Right ventricle myocardium superior (tissue), 1 donor: Measurements from ENCODE around the gene AKAP11. TPM values are rescaled to one million over a fixed set of nuclear protein-coding genes. Genes with fewer than 3 reads are reported as not detected.

Experiments
- ATAC-seq: fragments of 200-7000 bp; cut with Tn5 transposase; one replicate; pipeline ENCODE4 v1.9.1; 2020; ENCODE audit warnings: mild to moderate bottlenecking; ENCODE audit not compliant: poor library complexity
- DNase-seq: peaks from one replicate; pipeline ENCODE4 v3.0.0-alpha.2; 2020
- intact Hi-C: fragments of 100-400 bp; cut with DNase I; formaldehyde crosslinking; loops from one replicate; pipeline ENCODE4 v1.11.2; 2022
- total RNA-seq: library from RNA; stranded (reverse); fragmentation: NEBNext Ultra II Directional; extraction: Animal tissue kit (Norgen Biotek cat#: 25700); gene quantifications from one replicate; pipeline ENCODE4 v1.2.1, GENCODE V29; 2021
- donor health status: DM: no; HTN: yes; CAD: no; lungs with severe emphysema.

Gene AKAP11
- total RNA-seq, 1 donor from 2014 or later, result 20.7 TPM

GRCh38 chr13:42320375-42320787 lies 48.4 kb downstream of the AKAP11 start:
- DNase-seq, result no peak
- intact Hi-C loops, result no loop called here
- no peak for ATAC-seq

DNA sequence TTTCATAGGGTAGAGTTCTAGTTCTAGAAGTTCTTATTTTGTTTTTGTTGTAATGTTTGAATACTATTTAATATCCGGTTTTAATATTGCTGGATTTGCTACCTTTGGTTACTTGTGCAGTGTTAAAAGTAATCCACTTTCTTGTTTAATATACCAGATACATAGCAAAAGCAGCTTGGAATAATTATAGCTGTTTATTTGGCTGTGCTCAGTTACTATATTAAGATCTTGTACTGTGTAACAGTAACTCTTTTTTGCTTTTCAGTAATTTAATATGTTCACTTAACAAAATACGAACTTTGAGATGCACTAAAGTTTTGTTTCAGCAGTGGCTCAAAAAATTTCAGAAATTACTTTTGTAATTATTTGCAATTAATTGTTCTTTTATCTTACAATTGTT lies 50.9 kb downstream of the AKAP11 start:
- DNase-seq, result no peak
- intact Hi-C loops, result no loop called here
- no peak for ATAC-seq

DNA sequence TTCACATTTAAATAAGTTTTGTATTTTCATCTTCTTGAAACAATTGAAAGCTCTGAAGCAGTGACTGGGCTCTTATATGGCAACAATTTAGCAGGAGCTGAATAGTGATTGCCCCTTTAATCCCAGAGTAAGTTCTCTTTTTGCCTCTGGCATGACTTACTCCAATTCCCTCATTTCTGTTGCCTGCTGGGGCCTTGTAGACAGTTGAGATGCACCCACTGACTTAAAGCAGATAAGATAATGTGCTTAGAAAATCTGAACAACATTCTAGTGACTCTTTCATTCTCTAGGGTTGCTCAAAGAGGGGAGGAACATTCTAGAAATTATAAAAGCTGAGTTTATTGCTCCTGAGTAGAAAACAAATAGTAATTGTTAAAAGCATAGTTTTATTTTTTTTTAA lies 52.8 kb downstream of the AKAP11 start:
- ATAC-seq, result no peak
- intact Hi-C loops, result no loop called here

GRCh38 chr13:42327725-42328124 lies 55.8 kb downstream of the AKAP11 start:
- intact Hi-C loops, result no loop called here
- DNase-seq (no peak), ATAC-seq (no peak)

More for the DNA sequence above, 52.8 kb downstream of the AKAP11 start:
- no peak for DNase-seq

DNA sequence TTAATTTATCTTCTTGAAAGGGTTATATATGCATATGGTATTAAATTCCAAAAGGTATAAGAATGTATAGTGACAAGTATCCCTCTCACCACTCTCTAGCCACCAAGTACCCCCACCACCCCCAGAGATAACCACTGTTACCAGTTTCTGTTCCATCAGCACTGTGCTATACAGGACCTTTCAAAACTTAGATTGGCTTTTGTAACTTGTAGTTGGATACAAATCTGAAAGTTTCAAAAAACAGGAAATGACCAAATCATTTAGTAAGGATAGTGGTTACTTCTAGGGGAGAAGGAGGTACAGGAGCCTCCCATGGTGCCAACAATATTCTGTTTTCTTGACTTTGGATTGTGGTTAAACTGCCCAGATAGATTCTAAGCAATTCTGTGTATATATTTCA lies 56.7 kb downstream of the AKAP11 start:
- ATAC-seq, result no peak
- intact Hi-C loops, result no loop called here
- DNase-seq, result no peak

- intact Hi-C loops, result no loop called here
- ATAC-seq (no peak), DNase-seq (no peak)
These were observed 57.3 kb downstream of the AKAP11 start for GRCh38 chr13:42329239-42329638.

DNA sequence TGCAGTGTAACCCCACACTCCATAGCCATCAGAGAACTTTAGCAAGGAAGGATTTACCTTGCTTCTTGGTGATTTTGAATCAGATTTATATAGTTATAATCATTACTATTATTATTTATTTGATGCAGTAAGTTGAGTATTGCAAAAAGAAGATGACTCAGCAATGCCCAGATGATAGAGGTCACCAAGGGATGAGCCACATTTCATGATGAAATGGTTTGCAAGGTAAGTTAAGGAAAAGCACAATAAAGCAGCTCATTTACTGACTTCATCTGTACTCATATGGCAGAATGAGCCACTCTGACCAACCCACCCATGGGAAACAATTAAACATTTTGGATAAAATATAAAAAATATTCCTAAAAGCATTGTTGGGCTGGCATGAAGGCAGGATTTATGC lies 59.1 kb downstream of the AKAP11 start:
- DNase-seq (no peak), ATAC-seq (no peak)
- intact Hi-C loops, result no loop called here

DNA sequence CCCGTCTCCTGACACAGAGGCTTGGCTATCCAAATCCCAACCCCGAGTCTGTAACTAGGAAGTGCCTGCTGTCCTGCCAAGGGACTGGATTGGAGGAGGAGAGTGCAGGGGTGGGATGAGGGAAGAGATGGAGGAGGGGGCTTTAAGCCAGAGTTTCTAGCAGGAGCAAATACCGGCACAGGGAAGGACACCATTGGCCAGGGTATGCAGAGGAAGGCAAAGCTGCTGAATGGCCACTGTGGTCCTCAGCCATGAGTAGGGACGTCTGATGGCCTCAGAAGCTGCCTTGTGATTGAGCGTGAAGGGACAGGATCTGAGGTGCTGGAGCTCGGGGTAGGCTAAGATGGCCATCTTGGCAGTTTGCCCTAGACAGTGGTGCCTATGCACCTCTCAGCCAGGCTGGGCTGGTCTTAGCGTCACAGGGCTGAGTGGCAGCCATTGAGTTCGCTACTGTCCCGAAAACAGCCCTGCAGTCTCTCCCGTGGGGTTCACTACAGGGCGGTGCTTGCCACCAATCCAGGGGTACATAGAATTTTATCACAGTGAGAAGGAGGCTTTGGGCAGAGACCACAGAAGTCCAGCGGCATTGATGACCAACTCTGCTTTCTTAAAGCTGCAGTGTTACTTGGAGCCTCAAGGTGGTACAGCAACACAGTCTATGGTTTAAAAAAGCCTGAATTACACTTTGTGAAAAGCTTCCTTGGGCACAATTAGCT lies 61.8 kb downstream of the AKAP11 start:
- intact Hi-C loops, result no loop called here
- no peak for ATAC-seq
- DNase-seq, result no peak

- ATAC-seq, result no peak
- DNase-seq, result no peak
- intact Hi-C loops, result no loop called here
These were observed 62.4 kb downstream of the AKAP11 start for GRCh38 chr13:42334329-42334706.

- no peak for DNase-seq
- intact Hi-C loops, result no loop called here
- ATAC-seq, result no peak
These were observed 66.1 kb downstream of the AKAP11 start for GRCh38 chr13:42337808-42338600.

DNA sequence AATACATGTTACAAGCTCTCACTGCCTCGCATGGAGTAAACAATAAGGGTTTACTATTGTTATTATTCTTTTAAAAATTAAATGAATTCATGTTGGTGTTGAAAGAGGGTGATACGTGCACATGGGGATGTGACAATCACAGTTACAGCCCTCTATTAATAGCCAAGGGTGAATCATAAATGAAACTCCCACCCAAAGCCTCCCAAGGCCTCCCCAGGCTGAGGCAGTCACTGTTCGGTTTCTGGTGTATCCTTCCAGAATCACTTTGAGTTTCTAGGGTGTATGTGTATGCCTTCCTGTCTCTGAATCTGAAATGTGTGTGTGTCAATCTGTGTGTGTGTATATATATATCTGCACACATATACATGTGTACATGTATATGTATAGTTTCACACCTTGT lies 73.4 kb downstream of the AKAP11 start:
- ATAC-seq, result no peak
- intact Hi-C loops, result no loop called here
- DNase-seq, result no peak

DNA sequence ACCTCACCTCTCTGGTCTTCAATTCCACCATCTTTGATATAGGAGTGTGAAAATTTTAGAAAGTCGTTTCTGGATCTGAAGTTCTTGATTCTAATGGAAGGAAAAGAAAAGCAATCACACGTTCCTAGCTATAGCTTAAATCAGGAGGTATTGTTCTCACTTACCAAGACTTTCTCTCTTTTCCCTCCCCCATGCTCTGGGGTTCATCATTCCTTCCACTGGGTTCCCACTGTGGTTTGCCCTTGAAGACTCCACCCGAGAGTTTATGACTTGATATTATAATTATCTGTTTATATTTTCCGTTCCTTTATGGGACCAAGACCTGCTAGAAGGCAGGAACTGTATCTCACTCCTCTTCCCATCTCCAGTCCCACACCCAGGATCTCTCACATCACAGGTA lies 76.6 kb downstream of the AKAP11 start:
- no peak for ATAC-seq
- DNase-seq, result no peak
- intact Hi-C loops, result no loop called here

DNA sequence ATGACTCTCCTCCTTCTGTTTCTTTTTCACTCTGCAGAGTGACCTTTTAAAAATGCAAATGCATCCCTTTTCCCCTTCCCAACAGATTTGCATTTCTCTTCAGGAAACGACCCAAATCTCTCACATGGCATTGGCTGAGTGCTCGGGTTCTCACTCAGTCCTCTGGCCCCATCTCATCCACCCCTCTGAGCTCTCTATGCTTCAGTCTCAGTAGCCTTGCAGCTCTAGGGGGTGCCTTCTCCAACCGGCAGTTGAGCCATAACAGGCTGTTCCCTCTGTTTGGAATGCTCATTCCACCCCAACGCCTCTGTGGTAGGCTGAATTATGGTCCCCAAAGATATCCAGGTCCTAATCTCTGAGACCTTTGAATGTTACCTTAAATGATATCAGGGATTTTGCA lies 78.2 kb downstream of the AKAP11 start:
- intact Hi-C loops, result no loop called here
- no peak for DNase-seq
- ATAC-seq, result no peak

GRCh38 chr13:42354241-42355091 lies 82.5 kb downstream of the AKAP11 start:
- DNase-seq (no peak), ATAC-seq (no peak)
- intact Hi-C loops, result no loop called here

DNA sequence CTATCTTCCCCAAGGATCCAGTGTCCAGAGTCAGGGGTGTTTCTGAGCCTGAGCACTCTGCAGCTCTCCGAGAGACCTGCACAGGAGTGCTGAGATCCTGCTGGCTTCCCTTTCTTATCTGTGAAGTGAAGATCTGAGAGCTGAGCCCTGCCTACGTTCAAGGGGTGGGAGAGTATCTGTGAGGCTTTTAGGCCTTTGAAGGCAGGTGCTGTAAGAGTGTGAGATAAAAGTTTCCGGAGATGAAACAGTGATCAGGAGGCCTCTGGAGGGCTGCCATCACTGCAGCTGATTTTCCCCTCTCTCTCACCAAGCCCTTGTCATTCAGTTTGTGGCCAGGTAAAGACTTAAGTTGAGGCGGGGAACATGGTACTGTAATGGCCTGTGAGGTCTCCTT lies 83.1 kb downstream of the AKAP11 start:
- no peak for ATAC-seq
- intact Hi-C loops, result no loop called here
- no peak for DNase-seq

DNA sequence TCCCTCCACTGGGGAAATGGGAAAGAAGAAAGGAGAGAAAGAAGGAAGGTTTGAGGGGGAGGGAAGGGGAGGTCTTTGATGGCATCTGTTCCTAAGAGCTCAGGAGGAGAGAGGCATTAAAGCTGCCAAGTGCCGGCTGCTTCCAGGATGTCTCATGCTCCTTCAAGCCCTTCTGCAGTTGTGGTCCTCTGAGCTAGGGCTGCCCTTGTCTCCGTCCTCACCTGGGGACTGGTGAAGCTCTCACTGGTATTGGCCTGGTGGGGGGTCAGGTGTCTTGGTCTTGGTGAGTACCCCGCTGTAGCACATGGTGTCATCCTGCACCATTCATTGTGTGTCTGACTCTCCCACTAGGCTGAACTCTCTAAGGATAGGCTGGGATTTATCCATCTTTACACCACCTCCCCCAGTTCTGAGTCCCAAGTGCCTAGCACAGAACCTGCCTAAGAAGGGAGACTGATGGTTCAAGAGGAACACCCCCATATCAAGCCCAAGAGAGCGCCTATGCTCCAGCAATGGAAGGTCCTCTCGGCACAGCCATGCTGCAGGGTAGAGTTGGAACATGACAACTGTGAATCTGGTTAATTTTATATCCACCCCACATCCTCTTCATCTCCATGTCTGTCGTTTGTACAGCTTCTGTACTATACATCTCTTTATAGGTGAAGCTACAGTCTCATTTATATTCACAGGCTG lies 83.7 kb downstream of the AKAP11 start:
- intact Hi-C loops, result no loop called here
- ATAC-seq, result no peak
- DNase-seq, result no peak

DNA sequence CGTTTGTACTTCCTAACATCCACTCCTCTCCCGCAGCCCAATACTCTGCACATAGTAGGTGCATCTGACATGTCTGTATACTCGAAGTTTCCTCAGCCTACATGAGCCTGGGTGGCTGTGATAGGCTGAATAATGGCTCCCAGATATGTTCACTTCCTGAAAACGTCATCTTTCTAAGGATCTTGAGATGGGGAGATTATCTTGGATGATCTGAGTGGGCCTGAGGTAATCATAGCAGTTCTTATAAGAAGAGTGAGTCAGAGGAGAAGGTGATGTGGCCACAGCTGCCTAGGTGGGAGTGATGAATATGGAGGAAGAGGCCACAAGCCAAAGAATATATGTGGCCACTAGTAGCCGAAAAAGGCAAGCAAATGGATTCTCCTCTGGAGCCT lies 84.2 kb downstream of the AKAP11 start:
- intact Hi-C loops, result no loop called here
- ATAC-seq (no peak), DNase-seq (no peak)

DNA sequence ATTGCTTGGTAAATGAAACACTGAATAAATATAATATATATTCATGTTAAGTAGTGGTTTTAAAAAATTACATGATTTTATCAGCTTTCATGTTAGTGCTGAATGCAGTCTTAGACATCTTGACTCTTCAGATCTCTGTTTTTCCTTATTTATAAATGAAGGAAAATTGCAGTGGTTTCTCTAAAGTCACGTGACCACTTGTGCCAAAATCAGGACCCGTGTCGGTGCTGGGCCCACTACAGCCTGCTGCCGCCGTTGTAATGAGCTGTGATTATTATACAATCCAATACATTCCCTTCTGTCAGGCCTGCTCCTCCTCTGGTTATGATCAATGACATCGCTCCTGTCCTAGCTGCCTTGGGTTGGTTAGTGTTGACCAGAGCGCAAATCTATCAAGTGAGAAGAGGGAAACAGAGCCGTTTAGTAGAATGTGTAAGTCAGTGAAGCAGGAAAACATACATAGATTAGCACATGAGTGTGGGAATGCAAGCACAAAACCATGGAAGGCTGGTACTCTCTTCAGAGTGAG lies 88.2 kb downstream of the AKAP11 start:
- ATAC-seq (no peak), DNase-seq (no peak)
- intact Hi-C loops, result no loop called here

DNA sequence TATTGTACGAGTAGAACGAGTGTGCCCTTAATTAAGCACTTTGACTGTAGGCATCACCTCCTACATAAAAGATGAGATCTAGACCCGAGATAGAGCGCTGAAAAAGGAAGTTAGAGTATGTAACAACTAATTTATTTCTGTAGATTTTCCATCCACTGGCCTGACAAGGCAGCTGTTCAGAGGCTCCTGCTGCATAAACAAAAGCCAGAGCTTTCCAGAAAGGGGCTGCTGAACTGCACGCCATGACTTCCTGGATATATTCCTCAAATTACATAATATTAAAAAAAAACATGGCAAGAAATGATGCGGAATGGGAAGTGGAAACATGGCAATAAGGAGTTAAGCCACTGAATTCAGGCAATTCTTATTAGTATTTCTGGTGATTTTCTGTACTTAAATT lies 89.7 kb downstream of the AKAP11 start:
- ATAC-seq (no peak), DNase-seq (no peak)
- intact Hi-C loops, result no loop called here
